GM12865 (cell line): ENCODE results near the gene S100Z.
"Not testable (repeated sequence)": the region's sequence is repeated elsewhere in the genome, so short reads cannot be mapped to it uniquely, and the experiment has no call there.

Source experiments
- DNase-seq: peaks from one replicate; pipeline ENCODE4 v3.0.0; 2010; ENCODE audit warnings: low read depth
- H3K4me3 ChIP-seq: 2 replicates; pipeline ENCODE4 v1.5.1; 2011; ENCODE audit warnings: mild to moderate bottlenecking, low read depth, low read length, control low read depth
- CTCF ChIP-seq: IDR thresholded peaks from 2 replicates; pipeline ENCODE4 v1.5.1; 2011; ENCODE audit warnings: low read length, control low read depth, low read depth, inconsistent platforms; ENCODE audit not compliant: insufficient read depth; ENCODE audit errors: missing control alignments

The S100Z gene

GRCh38 chr5:76851728-76852369 lies 2.0 kb downstream of the S100Z start:
- no peak for TF ChIP-seq CTCF
- no peak overlapping the region for H3K4me3 ChIP-seq
- no peak for DNase-seq

- no peak for TF ChIP-seq CTCF
- DNase-seq, result no peak
- no peak overlapping the region for H3K4me3 ChIP-seq
Measured at GRCh38 chr5:76852772-76853171, 3.0 kb downstream of the S100Z start.

GRCh38 chr5:76853741-76854140 lies 3.9 kb downstream of the S100Z start:
- not testable (repeated sequence) for DNase-seq, H3K4me3 ChIP-seq

GRCh38 chr5:76854644-76855043 lies 4.8 kb downstream of the S100Z start:
- no peak overlapping the region for H3K4me3 ChIP-seq
- no peak for DNase-seq
- no peak for TF ChIP-seq CTCF

- not testable (repeated sequence) for H3K4me3 ChIP-seq, DNase-seq
Measured at GRCh38 chr5:76855501-76855900, 5.7 kb downstream of the S100Z start.

DNA sequence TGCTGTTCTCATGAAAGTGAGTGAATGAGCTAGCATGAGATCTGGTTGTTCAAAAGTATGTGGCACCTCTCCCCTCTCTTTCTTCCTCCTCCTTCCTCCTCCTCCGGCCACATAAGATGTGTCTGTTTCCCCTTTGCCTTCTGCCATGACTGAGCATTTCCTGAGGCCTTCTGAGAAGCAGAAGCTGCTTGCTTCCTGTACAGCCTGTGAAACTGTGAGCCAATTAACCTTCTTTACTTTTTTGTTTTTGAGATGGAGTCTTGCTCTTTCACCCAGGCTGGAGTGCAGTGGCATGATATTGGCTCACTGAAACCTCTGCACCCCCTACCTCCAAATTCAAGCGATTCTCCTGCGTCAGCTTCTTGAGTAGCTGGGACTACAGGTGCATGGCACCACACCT lies 6.1 kb downstream of the S100Z start:
- no peak overlapping the region for H3K4me3 ChIP-seq
- no peak for TF ChIP-seq CTCF
- peak; percentile 48 for DNase-seq

GRCh38 chr5:76856800-76857199 lies 7.0 kb downstream of the S100Z start:
- not testable (repeated sequence) for DNase-seq, H3K4me3 ChIP-seq

DNA sequence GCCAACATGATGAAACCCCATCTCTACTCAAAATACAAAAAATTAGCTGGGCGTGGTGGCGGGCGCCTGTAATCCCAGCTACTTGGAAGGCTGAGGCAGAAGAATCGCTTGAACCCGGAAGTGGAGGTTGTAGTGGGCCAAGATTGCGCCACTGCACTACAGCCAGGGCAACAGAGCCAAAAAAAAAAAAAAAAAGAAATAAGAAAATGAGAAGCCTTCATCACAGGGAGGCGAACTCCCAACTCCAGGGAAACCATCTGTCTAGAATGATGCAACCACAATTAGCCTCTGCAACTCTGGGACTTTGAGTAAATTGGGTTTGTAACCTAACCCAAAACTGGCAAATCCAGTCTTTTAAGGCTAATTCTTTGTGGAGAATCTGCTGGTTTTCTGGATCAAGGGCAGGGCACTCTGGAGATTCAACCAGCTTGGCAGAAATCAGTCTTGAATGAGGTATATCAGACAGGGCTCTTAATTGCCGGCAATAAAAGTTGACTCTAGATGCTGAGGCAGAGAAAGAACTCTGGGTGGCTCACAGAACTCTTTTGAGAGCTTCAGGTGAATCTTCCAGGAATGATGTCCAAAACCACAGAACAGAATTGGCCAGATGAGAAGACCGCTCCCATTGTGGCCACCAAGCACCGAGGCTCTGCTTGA lies 9.9 kb downstream of the S100Z start:
- no peak for TF ChIP-seq CTCF
- H3K4me3 ChIP-seq, result no peak overlapping the region
- DNase-seq, result no peak
